IPS-NIHi11 (cell line): ENCODE data around the gene KBTBD4.
"Not testable (repeated sequence)": the region's sequence is repeated elsewhere in the genome, so short reads cannot be mapped to it uniquely, and the experiment has no call there.

ENCODE experiments used
- DNase-seq: peaks from one replicate; pipeline ENCODE4 v3.0.0; 2012; ENCODE audit warnings: mixed read lengths, low spot score

KBTBD4 gene

DNA sequence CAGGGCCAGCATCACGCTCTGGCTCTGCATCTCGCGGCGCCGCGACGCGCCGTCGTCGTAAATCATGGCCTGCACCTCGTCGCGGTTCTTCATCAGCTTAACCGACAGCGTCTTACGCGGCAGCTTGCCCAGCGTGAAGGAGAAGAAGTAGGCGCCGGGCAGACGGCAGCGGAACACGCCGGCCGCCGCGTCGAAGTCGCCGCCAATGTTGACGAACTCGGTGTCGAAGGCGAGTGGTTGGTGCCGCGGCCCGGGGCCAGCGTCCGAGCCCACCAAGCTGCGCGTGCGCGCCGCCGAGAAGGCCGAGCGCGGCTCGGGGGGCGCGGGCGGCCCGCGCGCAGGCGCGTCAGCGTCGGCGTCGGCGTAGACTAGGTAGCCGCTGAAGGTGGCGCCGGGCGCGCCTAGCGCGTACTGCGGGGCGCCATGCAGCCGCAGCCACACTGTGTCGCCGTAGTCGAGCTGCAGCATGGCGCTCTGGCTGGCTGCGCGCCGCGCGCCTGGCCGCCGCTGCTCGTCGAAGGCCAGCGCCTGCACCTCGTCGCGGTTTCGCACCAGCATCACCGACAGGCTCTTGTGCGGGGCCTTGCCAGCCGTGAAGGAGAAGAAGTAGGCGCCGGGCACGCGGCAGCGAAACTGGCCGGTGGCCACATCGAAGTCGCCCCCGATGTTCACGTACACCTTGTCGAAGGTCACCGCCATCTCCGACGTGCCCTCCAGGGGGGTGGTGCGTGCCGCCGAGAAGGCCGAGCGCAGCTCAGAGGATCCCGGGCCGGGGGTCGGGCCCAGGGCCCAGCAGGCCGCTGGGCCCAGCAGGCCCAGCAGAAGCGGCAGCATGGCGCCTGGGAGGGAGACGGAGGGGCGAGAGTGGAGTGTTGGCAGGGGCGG, 11.4 kb upstream of the KBTBD4 start:
- DNase-seq = peak; percentile 72

DNA sequence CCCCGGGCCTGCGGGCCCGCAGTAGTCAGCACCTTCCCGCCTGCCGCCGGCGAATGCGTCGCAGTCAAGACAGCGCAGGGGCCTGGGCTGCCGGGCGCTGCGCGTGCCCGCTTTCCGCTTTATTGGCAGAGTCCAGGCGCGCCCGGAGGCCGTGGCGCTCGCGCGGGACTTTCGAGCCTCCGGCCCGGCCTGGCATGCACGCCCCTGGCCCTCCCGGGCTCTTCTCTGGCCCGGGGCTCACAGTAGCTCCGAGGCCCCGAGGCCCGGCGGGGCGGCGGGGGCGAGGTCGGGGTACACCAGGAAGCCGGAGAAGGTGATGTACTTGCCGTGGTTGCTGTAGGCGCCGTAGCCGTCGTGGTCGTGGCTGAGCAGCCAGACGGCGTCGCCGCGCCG, 10.8 kb upstream of the KBTBD4 start:
- no peak for DNase-seq

DNA sequence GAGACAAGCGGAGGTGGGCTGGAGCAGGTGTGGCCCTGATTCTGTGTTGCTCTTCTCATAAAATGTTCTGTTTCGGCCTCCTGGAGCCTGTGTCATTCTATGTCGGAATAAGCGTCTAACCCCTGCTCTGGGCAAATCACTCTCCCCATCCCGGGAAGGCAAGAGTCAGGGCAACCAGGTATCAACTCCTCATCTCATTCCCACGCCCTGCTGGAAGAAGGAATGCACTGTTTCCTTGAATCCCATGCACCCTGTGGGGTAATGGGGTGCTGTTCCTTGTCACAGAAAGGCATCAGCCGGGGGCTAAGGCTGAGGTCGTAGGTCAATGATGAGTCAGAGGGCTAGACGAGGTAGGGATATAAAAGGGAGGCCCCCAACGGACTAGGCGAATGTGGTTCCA, 10.3 kb upstream of the KBTBD4 start:
- DNase-seq = no peak

DNA sequence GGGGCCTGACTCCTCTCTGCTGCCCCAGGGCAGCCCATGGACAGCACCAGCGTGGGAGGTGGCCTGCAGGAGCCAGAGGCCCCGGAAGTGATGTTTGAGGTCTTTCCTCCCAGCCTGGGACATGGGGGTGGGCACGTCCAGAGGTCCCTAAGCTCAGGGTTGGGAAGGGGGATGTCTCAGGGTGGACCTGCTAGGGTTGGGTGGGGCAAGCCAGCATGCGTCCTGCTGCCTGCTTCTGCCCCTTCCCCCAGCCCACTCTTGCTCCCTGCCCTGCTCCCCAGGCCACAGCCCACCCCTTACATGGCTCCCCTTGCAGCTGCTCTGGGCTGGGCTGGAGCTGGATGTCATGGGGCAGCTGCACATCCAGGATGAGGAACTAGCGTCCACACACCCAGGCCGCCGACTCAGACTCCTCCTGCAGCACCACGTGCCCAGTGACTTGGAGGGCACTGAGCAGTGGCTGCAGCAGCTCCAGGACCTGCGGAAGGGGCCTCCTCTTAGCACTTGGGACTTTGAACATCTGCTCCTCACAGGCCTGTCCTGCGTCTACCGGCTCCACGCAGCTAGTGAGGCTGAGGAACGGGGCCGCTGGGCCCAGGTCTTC, 9.1 kb upstream of the KBTBD4 start:
- DNase-seq = no peak

DNA sequence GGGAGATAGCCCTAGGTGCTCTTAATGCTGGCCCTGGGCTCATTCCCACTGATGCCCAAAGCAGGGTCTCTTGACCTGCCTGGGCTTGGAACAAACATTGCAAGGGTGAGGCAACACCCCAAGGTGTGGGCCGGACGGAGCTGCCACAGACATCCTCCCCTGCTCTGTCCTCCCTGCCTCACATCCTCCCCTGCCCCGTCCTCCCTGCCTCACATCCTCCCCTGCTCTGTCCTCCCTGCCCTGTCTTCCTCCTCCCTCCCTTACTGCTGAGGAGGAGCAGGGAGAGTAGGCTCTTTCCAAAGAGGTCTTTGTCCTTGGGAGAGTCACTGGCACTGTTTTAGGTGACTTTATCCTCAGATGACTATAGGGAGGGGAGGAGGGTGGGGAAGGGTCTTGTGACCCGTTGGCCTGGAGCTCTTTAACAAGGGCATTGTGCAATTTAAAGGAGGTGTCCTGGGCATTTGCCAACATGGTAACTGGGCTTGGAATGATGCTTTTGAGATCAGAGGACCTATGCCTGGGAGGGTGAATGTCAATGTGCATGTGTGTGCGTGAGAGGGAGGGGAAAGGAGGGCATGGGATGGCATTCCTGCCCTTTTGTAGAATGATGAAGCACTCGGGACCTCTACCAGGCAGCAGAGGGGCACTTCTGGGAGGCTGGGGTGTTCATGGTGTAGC, 8.4 kb upstream of the KBTBD4 start:
- no peak for DNase-seq

DNA sequence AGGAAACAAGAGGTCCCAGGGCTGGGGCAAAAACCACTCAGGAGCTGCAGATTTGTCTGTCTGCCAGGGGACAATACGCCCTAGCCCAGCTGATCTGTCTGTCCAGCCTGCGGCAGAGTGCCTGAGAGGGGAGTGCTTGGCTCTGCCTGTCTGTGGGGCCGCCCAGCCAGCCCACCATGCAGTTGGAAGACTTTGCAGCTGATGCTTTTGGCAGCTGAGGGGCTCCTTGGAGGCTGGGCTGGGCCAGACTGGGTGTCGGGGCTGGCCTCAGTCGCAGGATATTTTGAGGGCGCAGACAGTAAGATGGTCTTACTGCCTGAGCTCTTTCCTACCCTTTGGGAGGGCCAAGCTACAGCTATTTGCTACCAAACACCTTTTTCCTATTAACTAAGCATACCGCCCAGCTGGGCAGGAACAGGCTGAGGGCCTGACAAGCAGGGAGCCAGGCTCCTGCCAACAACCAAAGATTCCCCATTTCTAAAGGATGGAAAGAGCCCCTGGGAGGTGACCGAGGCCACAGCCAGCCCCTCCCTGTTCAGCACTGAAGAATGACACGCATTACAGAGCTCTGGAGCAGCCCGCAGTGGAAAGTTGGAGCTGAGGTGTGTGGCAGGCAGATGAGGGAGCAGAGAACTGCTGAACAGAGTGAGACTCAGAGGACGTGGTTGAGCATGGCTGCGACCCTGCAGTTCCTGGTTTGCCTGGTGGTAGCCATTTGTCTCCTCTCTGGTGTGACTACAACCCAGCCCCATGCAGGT, 7.5 kb upstream of the KBTBD4 start, which contains the start of gene FAM180B:
Gene FAM180B, plus strand, starts transcription at position 581 of the 758 bp plus-strand sequence. Its CDS starts 91 bp downstream, at position 672.
- no peak for DNase-seq

DNA sequence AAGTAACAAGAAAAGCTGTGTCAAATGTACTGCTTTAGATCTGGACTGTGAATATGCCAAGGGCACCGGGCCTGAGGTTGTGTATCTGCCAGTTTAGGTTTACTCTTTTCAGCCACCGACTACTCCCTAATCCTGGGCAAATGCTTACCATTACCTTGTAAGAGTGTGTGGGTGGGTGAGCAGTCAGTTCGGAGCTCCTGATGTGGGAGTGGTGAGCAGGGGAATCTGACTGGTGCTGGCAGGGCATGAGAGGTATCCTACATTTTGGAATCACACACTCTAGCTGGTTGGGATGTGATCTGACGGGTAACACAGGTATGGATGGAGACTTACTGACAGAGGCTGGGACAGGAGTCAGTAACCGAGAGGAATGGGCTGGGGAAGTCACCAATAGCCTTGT, 5.1 kb upstream of the KBTBD4 start:
- no peak for DNase-seq

DNA sequence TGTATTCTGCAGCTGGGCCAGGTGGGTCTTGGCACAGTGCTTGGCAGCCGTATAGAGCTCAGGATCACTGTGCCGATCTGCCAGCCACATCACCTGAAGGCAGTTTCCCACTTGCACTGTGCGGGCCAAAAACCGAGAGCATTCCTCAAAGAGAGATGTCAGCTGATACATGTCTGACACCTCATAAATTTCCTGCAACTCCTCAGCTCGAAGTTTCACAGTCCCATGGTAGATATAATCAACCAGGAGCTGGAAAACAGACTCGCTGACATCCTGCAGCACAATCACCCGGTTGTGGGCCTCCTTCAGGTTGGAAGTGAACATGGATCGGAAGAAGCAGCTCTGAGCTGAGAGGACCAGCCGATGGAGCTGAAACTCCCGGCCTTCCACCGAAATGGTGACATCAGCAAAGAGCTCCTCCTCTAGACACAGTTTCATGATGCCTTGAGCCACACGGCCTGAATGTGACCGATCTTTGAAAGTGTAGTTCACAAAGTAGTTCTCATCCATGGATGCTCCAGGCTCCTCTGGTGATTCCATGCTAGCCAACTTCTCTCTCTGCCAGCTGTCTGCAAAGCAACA, 1.2 kb downstream of the KBTBD4 start:
- no peak for DNase-seq

DNA sequence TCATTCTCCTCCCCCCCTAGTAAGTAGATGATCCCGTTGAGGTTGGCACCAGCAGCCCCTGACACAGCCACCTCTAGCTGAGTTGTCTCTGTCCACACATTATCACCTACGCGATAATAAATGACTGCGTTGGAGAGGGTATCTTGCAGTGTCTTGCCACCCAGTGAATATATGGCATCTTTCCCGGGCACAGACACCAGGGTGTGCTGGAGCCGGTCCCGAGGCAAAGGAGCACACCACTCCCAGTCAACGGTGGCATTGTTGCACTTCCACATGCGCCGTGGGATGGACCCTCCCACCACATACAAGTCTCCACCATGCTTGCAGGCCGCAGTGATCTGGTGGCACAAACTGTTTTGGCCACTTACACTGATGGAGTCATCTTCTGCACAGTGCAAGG, 5.4 kb downstream of the KBTBD4 start:
- no peak for DNase-seq

DNA sequence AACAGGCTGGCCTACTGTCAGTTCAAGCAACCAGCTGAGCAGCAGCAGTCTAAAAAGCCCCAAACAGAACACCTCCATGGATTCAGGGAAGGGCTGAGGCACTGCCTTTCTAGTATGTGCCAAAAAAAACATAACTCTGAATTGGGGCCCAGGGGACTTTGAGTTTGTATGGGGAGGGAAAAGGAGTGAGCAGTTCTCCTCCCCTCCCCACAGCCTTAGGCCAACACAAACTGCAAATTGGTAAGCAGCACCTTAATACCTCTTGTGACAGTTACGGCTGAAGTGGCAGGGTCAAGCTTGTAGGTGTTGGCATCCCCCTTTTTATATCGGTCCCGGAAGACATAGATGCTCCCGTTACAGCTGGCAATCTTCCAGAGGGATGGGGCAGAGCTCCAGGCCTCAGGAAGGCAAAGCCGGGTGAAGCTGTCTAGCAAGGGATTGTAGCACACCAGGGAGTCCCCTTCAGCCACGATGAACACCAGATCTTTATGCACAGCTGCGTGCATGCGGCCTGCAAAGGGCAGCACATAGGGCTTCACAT, 6.0 kb downstream of the KBTBD4 start:
- no peak for DNase-seq

DNA sequence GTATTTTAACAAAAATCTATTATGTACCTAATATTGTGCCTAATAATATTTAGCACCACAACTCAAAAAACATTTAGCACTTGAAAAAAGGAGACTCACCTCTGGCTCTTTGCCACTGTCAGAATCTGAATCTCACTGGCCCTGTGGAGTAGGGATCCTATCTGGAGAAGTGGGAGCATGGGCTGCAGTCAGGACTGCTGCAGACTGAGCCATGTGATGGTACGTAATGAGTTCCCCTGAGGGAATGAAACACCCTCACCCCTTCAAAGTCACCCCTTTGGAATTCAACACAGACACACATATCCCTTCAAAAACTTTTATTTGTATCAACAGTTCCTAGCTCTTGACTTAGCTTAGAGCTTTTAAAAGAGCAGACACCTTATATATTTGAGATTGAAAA, 6.9 kb downstream of the KBTBD4 start:
- DNase-seq = no peak

DNA sequence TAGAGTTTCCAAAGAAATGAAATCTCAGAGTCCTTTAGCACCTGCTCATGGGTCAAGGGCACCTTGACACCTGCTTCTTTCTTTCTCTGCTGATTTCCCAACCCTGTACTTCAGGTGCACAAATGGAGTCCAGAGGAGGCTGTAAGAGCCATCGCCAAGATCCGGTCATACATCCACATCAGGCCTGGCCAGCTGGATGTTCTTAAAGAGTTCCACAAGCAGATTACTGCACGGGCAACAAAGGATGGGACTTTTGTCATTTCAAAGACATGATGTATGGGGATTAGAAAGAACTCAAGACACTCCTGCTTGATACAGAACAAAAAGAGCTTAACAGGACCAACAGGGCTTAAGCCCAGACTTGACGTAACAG, 7.4 kb downstream of the KBTBD4 start:
- DNase-seq = no peak

DNA sequence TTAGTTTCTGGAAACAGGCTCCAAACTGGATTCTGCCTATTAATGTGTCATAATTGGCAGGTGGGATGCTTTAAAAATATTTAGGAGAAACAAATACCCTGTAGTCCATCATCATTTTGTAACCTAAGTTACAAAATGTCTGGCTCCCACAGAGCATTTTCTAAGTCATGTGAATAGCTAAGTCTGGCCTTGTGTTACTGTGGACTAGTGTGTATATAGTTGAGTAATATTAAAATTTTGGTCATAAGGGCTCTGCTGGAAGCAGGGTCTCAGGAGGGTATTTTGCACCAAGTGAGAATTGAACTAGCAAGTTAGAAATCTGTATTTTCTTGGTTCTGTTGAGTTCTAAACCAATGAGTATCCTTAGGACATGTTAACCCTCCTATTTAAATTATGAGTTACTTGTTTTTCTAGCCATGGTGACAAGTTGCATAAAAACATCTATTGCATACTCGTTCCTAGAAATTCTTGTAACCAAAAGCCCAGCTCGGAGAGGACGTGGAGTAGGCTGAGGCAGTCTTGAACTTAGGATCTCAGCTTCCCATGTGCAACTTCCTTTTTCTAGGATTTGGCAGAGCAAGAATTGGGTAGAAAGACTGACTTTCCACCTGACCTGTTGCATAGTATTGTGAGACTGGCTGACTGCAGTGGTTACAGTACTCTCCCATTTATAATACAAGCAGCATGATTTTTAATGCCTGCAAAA, 8.0 kb downstream of the KBTBD4 start:
- no peak for DNase-seq

DNA sequence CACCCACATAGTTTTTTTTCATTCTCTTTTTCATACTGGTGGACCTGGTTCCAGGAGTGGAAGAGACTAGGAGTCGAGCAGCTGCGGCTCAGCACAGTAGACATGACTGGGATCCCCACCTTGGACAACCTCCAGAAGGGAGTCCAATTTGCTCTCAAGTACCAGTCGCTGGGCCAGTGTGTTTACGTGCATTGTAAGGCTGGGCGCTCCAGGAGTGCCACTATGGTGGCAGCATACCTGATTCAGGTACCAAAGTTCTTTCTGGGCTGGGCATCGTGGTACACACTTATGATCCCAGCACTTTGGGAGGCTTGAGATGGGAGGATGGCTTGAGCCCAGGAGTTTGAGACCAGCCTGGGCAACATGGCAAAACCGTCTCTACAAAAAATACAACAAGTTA, 9.1 kb downstream of the KBTBD4 start:
- no peak for DNase-seq

DNA sequence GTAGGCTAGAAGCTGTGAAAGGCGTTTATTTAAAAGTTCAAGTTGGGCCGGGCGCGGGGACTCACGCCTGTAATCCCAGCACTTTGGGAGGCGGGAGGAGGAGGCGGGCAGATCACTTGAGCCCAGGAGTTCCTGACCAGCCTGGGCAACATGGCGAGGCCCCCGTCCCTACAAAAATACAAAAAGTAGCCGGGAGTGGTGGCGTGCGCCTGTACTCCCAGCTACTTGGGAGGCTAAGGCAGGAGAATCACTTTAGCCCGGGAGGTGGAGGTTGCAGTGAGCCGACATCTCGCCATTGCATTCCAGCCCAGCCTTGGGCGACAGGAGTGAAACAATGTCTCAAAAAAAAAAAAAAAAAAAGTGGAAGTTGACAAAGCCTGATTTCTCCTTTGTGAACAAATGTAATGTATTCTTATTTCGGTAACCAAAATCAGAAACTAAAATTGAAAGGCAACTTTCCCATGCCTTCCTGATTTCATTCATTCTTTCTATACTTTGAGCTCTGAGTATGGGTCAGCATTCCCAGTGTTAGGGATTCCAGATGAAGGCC, 12.5 kb downstream of the KBTBD4 start:
- DNase-seq = no peak

DNA sequence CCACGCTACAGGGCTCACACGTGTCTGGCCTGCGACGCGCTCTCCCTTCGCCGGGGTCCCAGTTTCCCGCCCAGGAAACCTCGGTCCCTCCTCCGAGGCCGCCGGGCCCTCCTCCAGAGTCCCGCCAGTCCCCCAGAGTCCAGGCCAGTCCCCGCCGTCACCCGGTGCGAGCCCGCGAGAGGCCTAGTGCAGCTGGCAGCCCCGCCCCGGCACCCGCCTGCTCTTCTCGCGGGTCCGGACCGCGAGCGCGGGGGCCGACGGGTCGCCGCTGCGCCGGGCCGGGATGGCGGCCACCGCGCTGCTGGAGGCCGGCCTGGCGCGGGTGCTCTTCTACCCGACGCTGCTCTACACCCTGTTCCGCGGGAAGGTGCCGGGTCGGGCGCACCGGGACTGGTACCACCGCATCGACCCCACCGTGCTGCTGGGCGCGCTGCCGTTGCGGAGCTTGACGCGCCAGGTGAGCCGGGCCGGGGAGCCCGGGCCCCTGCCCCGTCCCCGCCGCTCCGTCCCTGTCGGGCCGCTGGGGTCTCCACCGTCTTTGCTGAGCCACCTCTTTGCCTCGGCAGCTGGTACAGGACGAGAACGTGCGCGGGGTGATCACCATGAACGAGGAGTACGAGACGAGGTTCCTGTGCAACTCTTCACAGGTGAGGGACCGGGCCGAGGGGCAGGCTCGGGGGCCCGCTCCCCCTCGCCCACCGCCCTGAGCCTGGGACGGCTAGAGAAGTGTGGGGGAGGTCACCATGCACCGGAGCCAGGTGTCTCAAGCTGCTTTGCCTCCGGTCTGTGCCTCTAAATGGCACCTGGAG, 13.2 kb downstream of the KBTBD4 start, which contains the start of gene PTPMT1:
Gene PTPMT1, plus strand, starts transcription at position 260 of the 809 bp plus-strand sequence. Its CDS starts 24 bp downstream, at position 284.
- peak; percentile 87 for DNase-seq

DNA sequence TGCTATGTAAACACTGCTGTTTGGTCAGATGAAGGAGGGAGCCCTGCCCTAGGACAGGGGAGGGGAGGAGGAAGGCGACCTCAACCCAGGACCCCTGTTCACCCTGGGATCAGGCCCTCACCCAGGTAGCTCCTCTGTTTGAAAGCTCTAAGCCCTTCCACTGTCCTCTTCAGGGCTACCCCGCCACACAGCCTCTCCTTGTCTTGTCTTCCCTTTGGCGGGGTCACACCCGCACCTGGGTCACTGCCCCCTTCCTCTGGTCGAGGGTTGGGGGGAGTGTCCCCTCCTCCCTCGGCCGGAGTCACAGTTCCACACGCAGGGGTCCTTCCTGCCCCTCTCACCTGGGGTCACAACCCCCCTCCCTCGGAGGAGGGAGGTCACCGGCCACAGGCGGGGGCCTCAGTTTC, 13.8 kb downstream of the KBTBD4 start:
- DNase-seq = no peak

DNA sequence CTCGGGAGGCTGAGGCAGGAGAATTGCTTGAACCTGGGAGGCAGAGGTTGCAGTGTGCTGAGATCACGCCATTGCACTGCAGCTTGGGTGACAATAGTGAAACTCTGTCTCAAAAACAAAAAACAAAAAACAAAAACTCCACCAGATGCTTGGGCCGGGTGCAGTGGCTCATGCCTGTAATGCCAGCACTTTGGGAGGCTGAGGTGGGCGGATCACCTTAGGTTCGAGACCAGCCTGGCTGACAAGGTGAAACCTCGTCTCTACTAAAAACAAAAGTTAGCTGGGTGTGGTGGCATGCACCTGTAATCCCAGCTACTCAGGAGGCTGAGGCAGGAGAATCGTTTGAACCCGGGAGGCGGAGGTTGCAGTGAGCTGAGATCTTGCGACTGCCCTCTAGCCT, 14.4 kb downstream of the KBTBD4 start:
- DNase-seq = not testable (repeated sequence)

DNA sequence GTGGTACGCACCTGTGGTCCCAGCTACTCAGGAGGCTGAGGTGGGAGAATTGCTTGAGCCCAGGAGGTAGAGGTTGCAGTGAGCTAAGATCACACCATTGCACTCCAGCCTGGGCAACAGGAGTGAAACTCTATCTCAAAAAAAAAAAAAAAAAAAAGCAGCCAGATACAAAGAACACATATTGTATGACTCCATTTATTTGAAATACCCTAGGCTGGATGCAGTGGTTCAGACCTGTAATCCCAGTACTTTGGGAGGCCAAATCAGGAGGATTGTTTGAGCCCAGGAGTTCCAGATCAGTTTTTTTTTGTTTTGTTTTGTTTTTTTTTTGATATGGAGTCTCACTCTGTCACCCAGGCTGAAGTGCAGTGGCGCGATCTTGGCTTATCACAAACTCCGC, 16.4 kb downstream of the KBTBD4 start:
- not testable (repeated sequence) for DNase-seq

DNA sequence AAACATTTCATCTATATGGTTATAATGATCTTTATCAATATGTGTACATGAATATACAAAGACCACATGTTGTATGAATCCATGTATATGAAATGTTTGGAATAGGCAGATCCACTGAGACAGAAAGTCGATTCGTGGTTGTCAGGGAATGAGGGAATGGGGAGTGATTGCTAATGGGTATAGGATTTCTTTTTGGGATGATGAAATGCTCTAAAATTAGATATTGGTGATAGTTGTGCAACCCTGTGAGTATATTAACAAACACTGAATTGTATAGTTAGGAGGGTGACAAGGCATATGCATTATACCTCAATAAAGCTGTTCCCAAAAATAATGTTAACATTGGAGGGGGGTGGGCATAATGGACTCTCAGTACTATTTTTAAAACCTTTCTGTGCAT, 18.3 kb downstream of the KBTBD4 start:
- DNase-seq = no peak
